Liver (tissue), 9 donors: ENCODE results near the gene IFT81. TPM values are rescaled to one million over a fixed set of nuclear protein-coding genes. Genes with fewer than 3 reads are reported as not detected.

Experiments
- DNase-seq: peaks from one replicate; pipeline ENCODE4 v3.0.0-alpha.2; 2017; ENCODE audit warnings: low spot score
- H3K27ac ChIP-seq, 2 donors: one replicate each; pipeline ENCODE4 v1.7.0; 2013; ENCODE audit warnings: inconsistent platforms in 2 of 2, low read length in 2 of 2, control low read depth in 1 of 2, low read depth in 1 of 2, mild to moderate bottlenecking in 1 of 2
- H3K27me3 ChIP-seq, 4 donors: one replicate each; pipeline versions ENCODE4 v1.6.1 to v1.7.0; 2013; ENCODE audit warnings: low read length in 3 of 4, inconsistent platforms in 1 of 4, mild to moderate bottlenecking in 1 of 4, moderate library complexity in 1 of 4; ENCODE audit not compliant: control insufficient read depth in 4 of 4, insufficient read depth in 4 of 4
- H3K36me3 ChIP-seq, 4 donors: one replicate each; pipeline versions ENCODE4 v1.6.1 to v1.7.0; 2013; ENCODE audit warnings: low read length in 3 of 4, mild to moderate bottlenecking in 3 of 4, low read depth in 1 of 4, moderate library complexity in 1 of 4; ENCODE audit not compliant: control insufficient read depth in 4 of 4, insufficient read depth in 3 of 4
- H3K4me1 ChIP-seq, 4 donors: one replicate each; pipeline versions ENCODE4 v1.6.1 to v1.7.0; 2013; ENCODE audit warnings: low read length in 3 of 4, mild to moderate bottlenecking in 3 of 4, moderate library complexity in 1 of 4; ENCODE audit not compliant: control insufficient read depth in 4 of 4, insufficient read depth in 4 of 4
- H3K4me3 ChIP-seq, 3 donors: one replicate each; pipeline versions ENCODE4 v1.6.1 to v1.7.0; 2013; ENCODE audit warnings: low read length in 3 of 3, control low read depth in 1 of 3, low read depth in 1 of 3, mild to moderate bottlenecking in 1 of 3
- H3K9ac ChIP-seq, 2 donors: one replicate each; pipeline ENCODE4 v1.7.0; 2013; ENCODE audit warnings: low read length in 2 of 2, mild to moderate bottlenecking in 2 of 2, moderate library complexity in 2 of 2, control low read depth in 1 of 2, low read depth in 1 of 2
- H3K9me3 ChIP-seq, 4 donors: one replicate each; pipeline versions ENCODE4 v1.6.1 to v1.7.0; 2013; ENCODE audit warnings: low read length in 3 of 4; ENCODE audit not compliant: control insufficient read depth in 4 of 4
- CTCF ChIP-seq: fragments of 150-350 bp; IDR thresholded peaks from 2 replicates; pipeline ENCODE4 v1.5.1; 2017; ENCODE audit warnings: improper control_type of control experiment, low read depth, low read length; ENCODE audit not compliant: missing input control
- EGR1 ChIP-seq, 2 donors: IDR thresholded peaks; 2 replicates each; pipeline ENCODE4 v1.6.1; 2016 to 2018; ENCODE audit warnings: antibody characterized with exemption in 2 of 2, low read depth in 2 of 2
- FOXA1 ChIP-seq: IDR thresholded peaks from 2 replicates; pipeline ENCODE4 v1.6.1; 2016; ENCODE audit warnings: antibody characterized with exemption
- FOXA2 ChIP-seq: IDR thresholded peaks from 2 replicates; pipeline ENCODE4 v1.6.1; 2016; ENCODE audit warnings: antibody characterized with exemption
- GABPA ChIP-seq, 2 donors: IDR thresholded peaks in 1 of 2; conservative IDR thresholded peaks in 1 of 2; 2 replicates each; pipeline ENCODE4 v1.6.1; 2016; ENCODE audit warnings: antibody characterized with exemption in 2 of 2, mild to moderate bottlenecking in 1 of 2, moderate library complexity in 1 of 2
- HNF4A ChIP-seq, 2 donors: conservative IDR thresholded peaks; 2 replicates each; pipeline ENCODE4 v1.6.1; 2016; ENCODE audit warnings: antibody characterized with exemption in 2 of 2, mild to moderate bottlenecking in 2 of 2
- HNF4G ChIP-seq: IDR thresholded peaks from 2 replicates; pipeline ENCODE4 v1.6.1; 2016; ENCODE audit warnings: antibody characterized with exemption
- MAX ChIP-seq: IDR thresholded peaks from 2 replicates; pipeline ENCODE4 v1.6.1; 2016; ENCODE audit warnings: antibody characterized with exemption
- NR2F2 ChIP-seq: IDR thresholded peaks from 2 replicates; pipeline ENCODE4 v1.6.1; 2016; ENCODE audit warnings: antibody characterized with exemption
- RAD21 ChIP-seq, 2 donors: IDR thresholded peaks; 2 replicates each; pipeline ENCODE4 v1.6.1; 2016; ENCODE audit warnings: antibody characterized with exemption in 2 of 2, mild to moderate bottlenecking in 2 of 2
- REST ChIP-seq: IDR thresholded peaks from 2 replicates; pipeline ENCODE4 v1.6.1; 2016; ENCODE audit warnings: antibody characterized with exemption, mild to moderate bottlenecking
- RXRA ChIP-seq, 2 donors: IDR thresholded peaks; 2 replicates each; pipeline ENCODE4 v1.6.1; 2017 to 2018; ENCODE audit warnings: antibody characterized with exemption in 2 of 2, mild to moderate bottlenecking in 1 of 2
- SP1 ChIP-seq: IDR thresholded peaks from 2 replicates; pipeline ENCODE4 v1.6.1; 2018; ENCODE audit warnings: antibody characterized with exemption, mild to moderate bottlenecking
- YY1 ChIP-seq: IDR thresholded peaks from 2 replicates; pipeline ENCODE4 v1.6.1; 2016; ENCODE audit warnings: antibody characterized with exemption, mild to moderate bottlenecking
- ZBTB33 ChIP-seq: IDR thresholded peaks from 2 replicates; pipeline ENCODE4 v1.6.1; 2016; ENCODE audit warnings: antibody characterized with exemption
- WGBS: extraction: QIAGEN DNeasy Blood & Tissue Kit; methylation state at CpG from one replicate; pipeline ENCODE4 v1.1.7; 2013; 5-methylcytosine and 5-hydroxymethylcytosine counted together
- polyA plus RNA-seq, 2 donors: library from polyadenylated mRNA; stranded (reverse) in 1 of 2; unstranded in 1 of 2; fragments of 200-250 nt in 1 of 2; fragments of >200 nt in 1 of 2; fragmentation: Nextera tagmentation in 1 of 2; extraction: Ambion mirVana in 1 of 2; gene quantifications; one replicate each; pipeline versions ENCODE4 v1.2.1 to v1.2.3, GENCODE V29; 2013 to 2015
- total RNA-seq, 2 donors: library from RNA; depleted of rRNA; stranded (reverse); fragments of >200 nt; gene quantifications; one replicate each; pipeline ENCODE4 v1.2.3, GENCODE V29; 2014
- donor health status: healthy.
- donor health status: healthy.
- donor health status: healthy.
- donor health status: healthy.
- donor health status: healthy.

The IFT81 gene
- total and polyA plus RNA-seq, 4 donors, result 1.9 to 4.9 (median 2.8) TPM

GRCh38 chr12:110079477-110080400, 44.4 kb upstream of the IFT81 start:
- TF ChIP-seq GABPA (IDR thresholded peaks at IDR 0.05 in 1 of 2, conservative IDR thresholded peaks at IDR 0.05 in 1 of 2) (no peak), YY1 (peak; percentile 95), SP1 (peak; percentile 24)
- Histone ChIP-seq H3K36me3 (no peaks in the 10 kb centered on the region), H3K9me3 (no peaks in the 10 kb centered on the region), H3K4me1 (no peaks in the 10 kb centered on the region), H3K4me3 (no peak overlapping the region), H3K9ac (no peak overlapping the region), H3K27ac (peak overlapping the region; percentile 19 to 38), H3K27me3 (no peaks in the 10 kb centered on the region)
- no peak for DNase-seq
- WGBS, result 81% methylated on average over 24 of the region's 24 CpGs

- no peak for DNase-seq
- Histone ChIP-seq H3K9me3 (no peaks in the 10 kb centered on the region), H3K27me3 (no peaks in the 10 kb centered on the region), H3K36me3 (no peaks in the 10 kb centered on the region), H3K4me1 (no peaks in the 10 kb centered on the region), H3K4me3 (no peak overlapping the region), H3K27ac (no peak overlapping the region), H3K9ac (no peak overlapping the region)
- WGBS, result 86% methylated on average over 7 of the region's 7 CpGs
- no peak for TF ChIP-seq HNF4G
- TF ChIP-seq FOXA2, result no peak
- TF ChIP-seq ZBTB33, result no peak
- TF ChIP-seq MAX, result no peak
- no peak for TF ChIP-seq NR2F2
- no peak for TF ChIP-seq RAD21 (IDR thresholded peaks at IDR 0.05)
- no peak for TF ChIP-seq YY1
- no peak for TF ChIP-seq HNF4A (conservative IDR thresholded peaks at IDR 0.05)
- no peak for TF ChIP-seq EGR1 (IDR thresholded peaks at IDR 0.05; ENCODE audit: low read depth in 2 of 2)
- no peak for TF ChIP-seq RXRA (IDR thresholded peaks at IDR 0.05)
- TF ChIP-seq FOXA1, result no peak
Observed at GRCh38 chr12:110080410-110080809, 43.7 kb upstream of the IFT81 start.

GRCh38 chr12:110084314-110085015, 39.7 kb upstream of the IFT81 start:
- H3K27ac ChIP-seq, result no peak overlapping the region
- H3K4me1 ChIP-seq, result peaks cover 0 to 3% (median under 1%) of the 10 kb centered on the region in 4 donors
- H3K27me3 ChIP-seq, result no peaks in the 10 kb centered on the region
- no peaks in the 10 kb centered on the region for H3K9me3 ChIP-seq
- DNase-seq, result no peak
- whole genome bisulfite sequencing, result 94% methylated on average over 4 of the region's 4 CpGs
- no peak for TF ChIP-seq NR2F2
- no peak for TF ChIP-seq FOXA1
- no peak for TF ChIP-seq GABPA (IDR thresholded peaks at IDR 0.05 in 1 of 2, conservative IDR thresholded peaks at IDR 0.05 in 1 of 2)
- TF ChIP-seq REST, result no peak
- no peak for TF ChIP-seq CTCF
- TF ChIP-seq EGR1 (IDR thresholded peaks at IDR 0.05; ENCODE audit: low read depth in 2 of 2), result no peak
- TF ChIP-seq HNF4G, result no peak
- no peak for TF ChIP-seq HNF4A (conservative IDR thresholded peaks at IDR 0.05)
- no peaks in the 10 kb centered on the region for H3K36me3 ChIP-seq
- H3K4me3 ChIP-seq, result no peak overlapping the region
- no peak overlapping the region for H3K9ac ChIP-seq
